ENCODE data around the gene CARD19. TPM values are rescaled to one million over a fixed set of nuclear protein-coding genes. Genes with fewer than 3 reads are reported as not detected.
"Not testable (repeated sequence)": the region's sequence is repeated elsewhere in the genome, so short reads cannot be mapped to it uniquely, and the experiment has no call there.

CARD19 gene
- total and polyA plus RNA-seq, 2 of the 8 experiments (the other 6 are each of a cell fraction or from before 2014, with no cell fraction given): 21.2 to 112 TPM

GRCh38 chr9:93146696-93147095 is 50.7 kb downstream of the CARD19 start:
- H3K18ac ChIP-seq (ENCODE audit: extremely low read depth, low read length); FAIRE-seq: not testable (repeated sequence)
- CTCF ChIA-PET (ENCODE audit: partially characterized antibody): interaction anchor here (7.5 kb wide), 1 partner anchor 6 kb away, joined by 74 read pairs; no protein-coding TSS in a partner anchor

More at GRCh38 chr9:93146696-93147095, 50.7 kb downstream of the CARD19 start:
- H3K27ac ChIP-seq (ENCODE audit: low read depth, low read length); H3K56ac ChIP-seq (replicated peaks; ENCODE audit: insufficient read length, low read depth, low read length); H3K14ac ChIP-seq (ENCODE audit: insufficient read length); H2BK120ac ChIP-seq (replicated peaks; ENCODE audit: low read depth, low read length); H2BK5ac ChIP-seq (ENCODE audit: low read depth, low read length); H3K4me3 ChIP-seq (ENCODE audit: extremely low read depth in 1 of 4, insufficient read depth in 2 of 4, low read depth in 3 of 4, low read length in 4 of 4); H3K23ac ChIP-seq (ENCODE audit: insufficient read length); H3K79me2 ChIP-seq (ENCODE audit: control insufficient read depth in 1 of 2, insufficient read depth in 2 of 2, low read length in 2 of 2); H4K8ac ChIP-seq (ENCODE audit: extremely low read depth, insufficient read depth, low read length); H2BK20ac ChIP-seq (ENCODE audit: low read length); DNase-seq (ENCODE audit: low read depth in 1 of 2, low spot score in 2 of 2); H3K79me1 ChIP-seq (ENCODE audit: low read depth, low read length); H3K4ac ChIP-seq (replicated peaks; ENCODE audit: insufficient read length, low read depth, low read length); H3K4me2 ChIP-seq (ENCODE audit: insufficient read depth in 1 of 2, low read depth in 2 of 2, low read length in 2 of 2); H3K4me1 ChIP-seq (replicated peaks in 1 of 4; ENCODE audit: control insufficient read depth in 3 of 4, insufficient read depth in 4 of 4, low read length in 3 of 4); H4K91ac ChIP-seq (replicated peaks; ENCODE audit: insufficient read length, low read length); H2AFZ ChIP-seq (ENCODE audit: low read length); H2AK5ac ChIP-seq (ENCODE audit: low read depth, low read length); H3K36me3 ChIP-seq (ENCODE audit: control insufficient read depth in 2 of 4, insufficient read depth in 4 of 4, low read length in 3 of 4); H3K23me2 ChIP-seq (ENCODE audit: low read depth, low read length); H3K27me3 ChIP-seq (replicated peaks in 1 of 4; ENCODE audit: control insufficient read depth in 3 of 4, extremely low read depth in 1 of 4, insufficient read depth in 3 of 4, low read length in 3 of 4); H2BK15ac ChIP-seq (ENCODE audit: low read length); H3K9me3 ChIP-seq (ENCODE audit: insufficient read depth in 2 of 2, low read depth in 1 of 2, low read length in 1 of 2); H4K5ac ChIP-seq (ENCODE audit: insufficient read length, low read depth, low read length); H2BK12ac ChIP-seq (ENCODE audit: low read depth, low read length); H4K20me1 ChIP-seq (replicated peaks in 1 of 2; ENCODE audit: control insufficient read depth in 1 of 2, insufficient read depth in 2 of 2, low read length in 2 of 2); H3K9ac ChIP-seq (replicated peaks in 1 of 4; ENCODE audit: extremely low read depth in 1 of 4, low read depth in 3 of 4, low read length in 3 of 4): not testable (repeated sequence)
- POLR2A ChIA-PET (ENCODE audit: partially characterized antibody): interaction anchor here (0.9 kb wide), 1 partner anchor 8 kb away, joined by 3 read pairs; no protein-coding TSS in a partner anchor
- 86% methylated on average over 6 of the region's 6 CpGs; no CpG with 5 or more reads in 1 of the 2 experiments for WGBS, 2 experiments (ENCODE audit: extremely low coverage in 1 of 2, insufficient coverage in 1 of 2, insufficient read length in 1 of 2, insufficient replicate concordance in 2 of 2, low coverage in 1 of 2, low lambda C conversion rate in 2 of 2, missing lambda C conversion rate in 1 of 2)

All from H1 (cell line).